Neural progenitor cell (in vitro differentiated cells): Measurements from ENCODE around the gene IL1RAPL1.

Experiments
- CTCF ChIP-seq: fragments of 200-600 bp; sonication (generic); IDR thresholded peaks from 2 replicates; pipeline ENCODE4 v1.5.1; 2017; ENCODE audit warnings: antibody characterized with exemption, mild to moderate bottlenecking
- EZH2 ChIP-seq: fragments of 200-600 bp; sonication (generic); IDR thresholded peaks from 2 replicates; pipeline ENCODE4 v1.6.1; 2017; ENCODE audit warnings: antibody characterized with exemption, mild to moderate bottlenecking, moderate library complexity
- EZH2phosphoT487 ChIP-seq: fragments of 200-600 bp; sonication (generic); IDR thresholded peaks from 2 replicates; pipeline ENCODE4 v1.6.1; 2017; ENCODE audit warnings: antibody characterized with exemption

GRCh38 chrX:29237972-29238371 lies 650.7 kb downstream of the IL1RAPL1 start:
- TF ChIP-seq CTCF (no peak), EZH2 (no peak), EZH2phosphoT487 (no peak)
